ENCODE results near the gene KRTAP16-1. TPM values are rescaled to one million over a fixed set of nuclear protein-coding genes. Genes with fewer than 3 reads are reported as not detected.

KRTAP16-1 gene
- total and polyA plus RNA-seq, 2 donors (not counting 3 experiments of a cell fraction or from before 2014, with no cell fraction given): not detected

DNA sequence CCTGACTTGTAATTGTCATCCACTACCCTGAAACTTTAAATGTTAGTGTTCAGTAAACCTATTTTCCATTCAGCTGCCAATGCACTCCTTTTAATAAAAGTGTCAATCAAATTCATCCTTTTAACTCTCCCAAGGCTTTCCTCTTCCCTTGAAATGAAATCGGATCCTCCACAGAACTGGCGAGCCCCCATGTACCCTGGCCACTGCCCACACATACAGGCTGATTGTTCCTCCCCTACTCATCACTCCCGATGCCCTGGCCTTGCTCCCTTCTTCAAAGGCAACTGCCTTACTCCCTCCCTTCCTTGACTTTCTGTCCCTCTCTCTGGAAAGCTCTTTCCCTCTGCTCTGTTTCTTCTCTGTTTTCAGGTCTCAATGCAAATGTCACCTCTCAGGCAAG lies 33.9 kb upstream of the KRTAP16-1 start:
- Histone ChIP-seq H4K20me1 (replicated peaks; ENCODE audit: control insufficient read depth, extremely low read depth, insufficient read depth, low read length) (no peaks in the 10 kb centered on the region), H3K27ac (ENCODE audit: insufficient read depth, low read depth, low read length) (no peak overlapping the region), H3K79me2 (ENCODE audit: control insufficient read depth, insufficient read depth, low read length) (no peaks in the 10 kb centered on the region), H3K4me1 (ENCODE audit: control insufficient read depth, extremely low read depth, insufficient read depth, low read length) (no peaks in the 10 kb centered on the region), H3K27me3 (ENCODE audit: control insufficient read depth in 2 of 2, insufficient read depth in 2 of 2, low read length in 2 of 2) (no peaks in the 10 kb centered on the region), H3K9me3 (replicated peaks; ENCODE audit: control insufficient read depth, insufficient read depth, low read length) (no peaks in the 10 kb centered on the region), H3K4me2 (ENCODE audit: insufficient read depth, low read length) (no peak overlapping the region), H2AFZ (ENCODE audit: low read depth, low read length) (no peak overlapping the region), H3K9ac (replicated peaks; ENCODE audit: extremely low read depth, insufficient read depth, low read length) (no peak overlapping the region), H3K4me3 (replicated peaks in 1 of 3; ENCODE audit: insufficient read depth in 1 of 3, low read depth in 1 of 3, low read length in 3 of 3) (no peak overlapping the region), H3K36me3 (ENCODE audit: control insufficient read depth in 2 of 2, extremely low read depth in 1 of 2, insufficient read depth in 2 of 2, low read length in 2 of 2) (no peaks in the 10 kb centered on the region), H3K9me1 (replicated peaks; ENCODE audit: control insufficient read depth, extremely low read depth, insufficient read depth, low read length) (no peaks in the 10 kb centered on the region)
- no TSS peak for BruUV-seq (replicated peaks)
- intact Hi-C loops (cut with micrococcal nuclease): no loop called here
- POLR2A ChIA-PET: no interaction called here
- dilution Hi-C loops (cut with MboI; ENCODE audit: extremely low pct_ligation_motif_present, low sequenced_read_pairs): no loop called here
- DNase-seq (ENCODE audit: low read depth, low spot score): no peak
- no peak for TF ChIP-seq FOS (IDR thresholded peaks at IDR 0.05; ENCODE audit: borderline replicate concordance, insufficient read depth, low read length)
- FAIRE-seq: no peak
- CTCF ChIA-PET: no interaction called here

- no peaks in the 10 kb centered on the region for H3K36me3 ChIP-seq (ENCODE audit: control insufficient read depth in 2 of 2, extremely low read depth in 1 of 2, insufficient read depth in 2 of 2, low read length in 2 of 2)
- TF ChIP-seq EZH2 (IDR thresholded peaks at IDR 0.05; ENCODE audit: borderline replicate concordance, low read depth, low read length, severe bottlenecking) (no peak), JUN (IDR thresholded peaks at IDR 0.05; ENCODE audit: borderline replicate concordance, insufficient read depth, insufficient read length, low read depth) (no peak)
- ChIA-PET POLR2A (no interaction called here), CTCF (interaction anchor here (0.8 to 1.5 kb wide), 2 partner anchors 10 to 12 kb away, joined by 3 to 4 read pairs; no protein-coding TSS in a partner anchor)
- no peaks in the 10 kb centered on the region for H3K9me1 ChIP-seq (replicated peaks; ENCODE audit: control insufficient read depth, extremely low read depth, insufficient read depth, low read length)
- no peaks in the 10 kb centered on the region for H3K4me1 ChIP-seq (ENCODE audit: control insufficient read depth, extremely low read depth, insufficient read depth, low read length)
- DNase-seq (ENCODE audit: low read depth, low spot score) (no peak), FAIRE-seq (no peak)
- H3K4me3 ChIP-seq (replicated peaks in 1 of 3; ENCODE audit: insufficient read depth in 1 of 3, low read depth in 1 of 3, low read length in 3 of 3): no peak overlapping the region
- H3K9me3 ChIP-seq (replicated peaks; ENCODE audit: control insufficient read depth, insufficient read depth, low read length): no peaks in the 10 kb centered on the region
- intact Hi-C loops (cut with micrococcal nuclease) (no loop called here), dilution Hi-C loops (cut with MboI; ENCODE audit: extremely low pct_ligation_motif_present, low sequenced_read_pairs) (no loop called here)
- no peak overlapping the region for H3K27ac ChIP-seq (ENCODE audit: insufficient read depth, low read depth, low read length)
- no peak overlapping the region for H3K4me2 ChIP-seq (ENCODE audit: insufficient read depth, low read length)
- no peaks in the 10 kb centered on the region for H3K79me2 ChIP-seq (ENCODE audit: control insufficient read depth, insufficient read depth, low read length)
- no peak overlapping the region for H3K9ac ChIP-seq (replicated peaks; ENCODE audit: extremely low read depth, insufficient read depth, low read length)
- no peaks in the 10 kb centered on the region for H3K27me3 ChIP-seq (ENCODE audit: control insufficient read depth in 2 of 2, insufficient read depth in 2 of 2, low read length in 2 of 2)
- no TSS peak for BruUV-seq (replicated peaks)
- no peaks in the 10 kb centered on the region for H4K20me1 ChIP-seq (replicated peaks; ENCODE audit: control insufficient read depth, extremely low read depth, insufficient read depth, low read length)
- H2AFZ ChIP-seq (ENCODE audit: low read depth, low read length): no peak overlapping the region
Measured at GRCh38 chr17:41340934-41341861, 32.1 kb upstream of the KRTAP16-1 start.

Data from endothelial cell of umbilical vein (primary cell).